ENCODE measurements around the gene PKN2.

PKN2 gene
- 34.7 to 92.6 (median 62.3) reads per million in 9 experiments for total RNA-seq

- no peaks in the 10 kb centered on the region for H3K9me3 Mint-ChIP-seq
- peaks cover 20% of the 10 kb centered on the region for H3K36me3 Mint-ChIP-seq (ENCODE audit: insufficient read depth)
- peak within 1 kb of the TSS; percentile 90 to 100 for H3K4me3 Mint-ChIP-seq
- peak within 1 kb of the TSS; percentile 94 to 99 for H3K27ac Mint-ChIP-seq
- H3K4me1 Mint-ChIP-seq (ENCODE audit: low read depth in 2 of 2): peaks cover 11 to 26% of the 10 kb centered on the region in 2 donors
- no peaks in the 10 kb centered on the region for H3K27me3 Mint-ChIP-seq
- peak; percentile 93 to 96 (median 95) for DNase-seq
- peak; percentile 88 for ATAC-seq (replicated peaks)
Measured at GRCh38 chr1:88683541-88684481, at the start of gene PKN2. Gene PKN2, plus strand, starts transcription at chr1:88684273. Its CDS starts 308 bp downstream, at chr1:88684581.

- no peak overlapping the region for H3K4me3 Mint-ChIP-seq
- ATAC-seq (replicated peaks): no peak
- DNase-seq: no peak
- H3K9me3 Mint-ChIP-seq: peaks cover 11% of the 10 kb centered on the region in 2 donors
- H3K36me3 Mint-ChIP-seq (ENCODE audit: insufficient read depth): no peaks in the 10 kb centered on the region
- H3K27me3 Mint-ChIP-seq: peaks cover 7 to 32% of the 10 kb centered on the region in 2 donors
- no peaks in the 10 kb centered on the region for H3K4me1 Mint-ChIP-seq (ENCODE audit: low read depth in 2 of 2)
- no peak overlapping the region for H3K27ac Mint-ChIP-seq
Measured at GRCh38 chr1:88634538-88634937, 49.5 kb upstream of the PKN2 start.

- peaks cover 3 to 4% of the 10 kb centered on the region in 2 donors for H3K9me3 Mint-ChIP-seq
- no peaks in the 10 kb centered on the region for H3K4me1 Mint-ChIP-seq (ENCODE audit: low read depth in 2 of 2)
- H3K4me3 Mint-ChIP-seq: no peak overlapping the region
- DNase-seq (no peak), ATAC-seq (replicated peaks) (no peak)
- no peaks in the 10 kb centered on the region for H3K36me3 Mint-ChIP-seq (ENCODE audit: insufficient read depth)
- H3K27me3 Mint-ChIP-seq: peaks cover 31 to 38% of the 10 kb centered on the region in 2 donors
- H3K27ac Mint-ChIP-seq: no peak overlapping the region
Measured at GRCh38 chr1:88640060-88640459, 44.0 kb upstream of the PKN2 start.

GRCh38 chr1:88645886-88646285 lies 38.2 kb upstream of the PKN2 start:
- H3K9me3 Mint-ChIP-seq: no peaks in the 10 kb centered on the region
- H3K27me3 Mint-ChIP-seq: peaks cover 31 to 53% of the 10 kb centered on the region in 2 donors
- no peak overlapping the region for H3K27ac Mint-ChIP-seq
- ATAC-seq (replicated peaks) (no peak), DNase-seq (no peak)
- no peak overlapping the region for H3K4me3 Mint-ChIP-seq
- no peaks in the 10 kb centered on the region for H3K36me3 Mint-ChIP-seq (ENCODE audit: insufficient read depth)
- no peaks in the 10 kb centered on the region for H3K4me1 Mint-ChIP-seq (ENCODE audit: low read depth in 2 of 2)

GRCh38 chr1:88646476-88647248 lies 37.4 kb upstream of the PKN2 start:
- ATAC-seq (replicated peaks): no peak
- Mint-ChIP-seq H3K9me3 (no peaks in the 10 kb centered on the region), H3K27me3 (peaks cover 31 to 54% of the 10 kb centered on the region in 2 donors), H3K27ac (no peak overlapping the region), H3K4me3 (no peak overlapping the region), H3K4me1 (ENCODE audit: low read depth in 2 of 2) (no peaks in the 10 kb centered on the region), H3K36me3 (ENCODE audit: insufficient read depth) (no peaks in the 10 kb centered on the region)
- DNase-seq: no peak

GRCh38 chr1:88647249-88647645 lies 36.8 kb upstream of the PKN2 start:
- peaks cover 31 to 54% of the 10 kb centered on the region in 2 donors for H3K27me3 Mint-ChIP-seq
- ATAC-seq (replicated peaks): no peak
- H3K9me3 Mint-ChIP-seq: no peaks in the 10 kb centered on the region

GRCh38 chr1:88647749-88648415 lies 36.2 kb upstream of the PKN2 start:
- Mint-ChIP-seq H3K4me1 (ENCODE audit: low read depth in 2 of 2) (no peaks in the 10 kb centered on the region), H3K27ac (no peak overlapping the region), H3K9me3 (no peaks in the 10 kb centered on the region), H3K4me3 (no peak overlapping the region), H3K36me3 (ENCODE audit: insufficient read depth) (no peaks in the 10 kb centered on the region), H3K27me3 (peaks cover 26 to 47% of the 10 kb centered on the region in 2 donors)
- DNase-seq (no peak), ATAC-seq (replicated peaks) (no peak)

More at GRCh38 chr1:88647249-88647645, 36.8 kb upstream of the PKN2 start:
- no peak overlapping the region for H3K4me3 Mint-ChIP-seq
- H3K4me1 Mint-ChIP-seq (ENCODE audit: low read depth in 2 of 2): no peaks in the 10 kb centered on the region
- no peak for DNase-seq
- H3K36me3 Mint-ChIP-seq (ENCODE audit: insufficient read depth): no peaks in the 10 kb centered on the region
- H3K27ac Mint-ChIP-seq: no peak overlapping the region

- Mint-ChIP-seq H3K36me3 (ENCODE audit: insufficient read depth) (no peaks in the 10 kb centered on the region), H3K27ac (no peak overlapping the region), H3K9me3 (no peaks in the 10 kb centered on the region), H3K4me1 (ENCODE audit: low read depth in 2 of 2) (no peaks in the 10 kb centered on the region), H3K27me3 (peaks cover 28 to 46% of the 10 kb centered on the region in 2 donors), H3K4me3 (no peak overlapping the region)
- DNase-seq (no peak), ATAC-seq (replicated peaks) (no peak)
Measured at GRCh38 chr1:88648706-88649105, 35.4 kb upstream of the PKN2 start.

GRCh38 chr1:88649932-88650331 lies 34.1 kb upstream of the PKN2 start:
- Mint-ChIP-seq H3K27ac (no peak overlapping the region), H3K4me1 (ENCODE audit: low read depth in 2 of 2) (no peaks in the 10 kb centered on the region), H3K4me3 (no peak overlapping the region), H3K27me3 (peaks cover 20 to 37% of the 10 kb centered on the region in 2 donors), H3K36me3 (ENCODE audit: insufficient read depth) (no peaks in the 10 kb centered on the region), H3K9me3 (no peaks in the 10 kb centered on the region)
- no peak for ATAC-seq (replicated peaks)
- no peak for DNase-seq

GRCh38 chr1:88650676-88651418 lies 33.2 kb upstream of the PKN2 start:
- ATAC-seq (replicated peaks) (no peak), DNase-seq (no peak)
- Mint-ChIP-seq H3K4me3 (no peak overlapping the region), H3K27me3 (peaks cover 20 to 31% of the 10 kb centered on the region in 2 donors), H3K27ac (no peak overlapping the region), H3K36me3 (ENCODE audit: insufficient read depth) (no peaks in the 10 kb centered on the region), H3K4me1 (ENCODE audit: low read depth in 2 of 2) (no peaks in the 10 kb centered on the region), H3K9me3 (no peaks in the 10 kb centered on the region)

- Mint-ChIP-seq H3K27me3 (peaks cover 24 to 31% of the 10 kb centered on the region in 2 donors), H3K4me3 (no peak overlapping the region), H3K36me3 (ENCODE audit: insufficient read depth) (no peaks in the 10 kb centered on the region), H3K27ac (no peak overlapping the region), H3K4me1 (ENCODE audit: low read depth in 2 of 2) (no peaks in the 10 kb centered on the region), H3K9me3 (no peaks in the 10 kb centered on the region)
- ATAC-seq (replicated peaks) (no peak), DNase-seq (no peak)
Measured at GRCh38 chr1:88655140-88655539, 28.9 kb upstream of the PKN2 start.

GRCh38 chr1:88655685-88656299 lies 28.3 kb upstream of the PKN2 start:
- H3K4me3 Mint-ChIP-seq: no peak overlapping the region
- no peaks in the 10 kb centered on the region for H3K4me1 Mint-ChIP-seq (ENCODE audit: low read depth in 2 of 2)
- ATAC-seq (replicated peaks): no peak
- H3K36me3 Mint-ChIP-seq (ENCODE audit: insufficient read depth): no peaks in the 10 kb centered on the region
- peaks cover 18 to 24% of the 10 kb centered on the region in 2 donors for H3K27me3 Mint-ChIP-seq
- no peak overlapping the region for H3K27ac Mint-ChIP-seq
- no peaks in the 10 kb centered on the region for H3K9me3 Mint-ChIP-seq
- DNase-seq: no peak
